Spleen (tissue), 7 donors: ENCODE data around the gene MED26.

Experiments
- POLR2A ChIP-seq, 3 donors: fragments of 450-650 bp; IDR thresholded peaks; one replicate each; pipeline ENCODE4 v1.5.1; 2017; ENCODE audit warnings: antibody characterized with exemption in 3 of 3, mild to moderate bottlenecking in 1 of 3
- POLR2AphosphoS5 ChIP-seq, 3 donors: sonication (generic); formaldehyde crosslinking; IDR thresholded peaks; one replicate each; pipeline ENCODE4 v1.5.1; 2017; ENCODE audit warnings: antibody characterized with exemption in 3 of 3
- TF ChIP-seq, protein P1 (sequence below), 11 experiments: fragments of 200-600 bp in 7 of 11; fragments of 450-650 bp in 4 of 11; sonication (generic) in 4 of 11; IDR thresholded peaks in 8 of 11; conservative IDR thresholded peaks in 3 of 11; 1 replicate in 7 of 11; 2 replicates in 4 of 11; pipeline versions ENCODE4 v1.4.0 to v1.8.0; 2016 to 2021; ENCODE audit warnings: antibody characterized with exemption in 11 of 11, inconsistent platforms in 4 of 11, mild to moderate bottlenecking in 1 of 11
- donor health status: DM: no; HTN: no; CAD: no; lungs with moderate emphysema.
- donor health status: DM: no; HTN: no; CAD: no.
- donor health status: DM: no; HTN: no; CAD: no.

DNA sequence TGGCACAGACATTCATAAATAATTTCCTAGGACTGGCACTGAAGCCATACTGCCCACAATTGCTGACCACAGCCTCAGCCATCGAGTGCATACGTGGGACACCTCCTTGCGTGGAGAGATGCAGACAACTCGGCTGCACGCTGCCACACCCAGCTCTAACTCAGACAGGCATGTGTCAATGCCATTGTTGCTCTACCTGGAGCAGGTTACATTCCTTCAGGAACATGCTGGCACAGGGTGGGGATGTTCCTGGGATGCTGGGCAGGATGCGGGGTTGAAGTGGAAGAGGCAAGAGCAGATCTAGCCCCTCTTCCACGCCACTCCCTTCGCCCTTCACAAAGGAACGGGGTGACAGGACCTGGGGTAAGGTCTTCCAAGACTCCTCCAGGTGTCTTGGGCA is 31.6 kb downstream of the MED26 start:
- TF ChIP-seq POLR2A (IDR thresholded peaks at IDR 0.05) (no peak), POLR2AphosphoS5 (IDR thresholded peaks at IDR 0.05) (no peak)
- TF ChIP-seq, protein P1, sequence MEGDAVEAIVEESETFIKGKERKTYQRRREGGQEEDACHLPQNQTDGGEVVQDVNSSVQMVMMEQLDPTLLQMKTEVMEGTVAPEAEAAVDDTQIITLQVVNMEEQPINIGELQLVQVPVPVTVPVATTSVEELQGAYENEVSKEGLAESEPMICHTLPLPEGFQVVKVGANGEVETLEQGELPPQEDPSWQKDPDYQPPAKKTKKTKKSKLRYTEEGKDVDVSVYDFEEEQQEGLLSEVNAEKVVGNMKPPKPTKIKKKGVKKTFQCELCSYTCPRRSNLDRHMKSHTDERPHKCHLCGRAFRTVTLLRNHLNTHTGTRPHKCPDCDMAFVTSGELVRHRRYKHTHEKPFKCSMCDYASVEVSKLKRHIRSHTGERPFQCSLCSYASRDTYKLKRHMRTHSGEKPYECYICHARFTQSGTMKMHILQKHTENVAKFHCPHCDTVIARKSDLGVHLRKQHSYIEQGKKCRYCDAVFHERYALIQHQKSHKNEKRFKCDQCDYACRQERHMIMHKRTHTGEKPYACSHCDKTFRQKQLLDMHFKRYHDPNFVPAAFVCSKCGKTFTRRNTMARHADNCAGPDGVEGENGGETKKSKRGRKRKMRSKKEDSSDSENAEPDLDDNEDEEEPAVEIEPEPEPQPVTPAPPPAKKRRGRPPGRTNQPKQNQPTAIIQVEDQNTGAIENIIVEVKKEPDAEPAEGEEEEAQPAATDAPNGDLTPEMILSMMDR (IDR thresholded peaks at IDR 0.05 in 8 of 11, conservative IDR thresholded peaks at IDR 0.05 in 3 of 11): no peak
